HG03025 (cell line): Measurements from ENCODE around the gene SERINC1.
"Not testable (repeated sequence)": the region's sequence is repeated elsewhere in the genome, so short reads cannot be mapped to it uniquely, and the experiment has no call there.

Experiments
- ATAC-seq: cut with Tn5 transposase; IDR thresholded peaks from one replicate; pipeline ENCODE4 v1.9.1; 2021; ENCODE audit warnings: mild to moderate bottlenecking, moderate library complexity; ENCODE audit not compliant: unreplicated experiment, low FRiP score

The SERINC1 gene

GRCh38 chr6:122471107-122472021 is at the start of gene SERINC1:
TSS of gene SERINC1 (minus strand) at chr6:122471807. CDS start at chr6:122471737, 70 bp downstream.
- peak; percentile 100 for ATAC-seq

- no peak for ATAC-seq
Measured at GRCh38 chr6:122511193-122511924, 39.8 kb upstream of the SERINC1 start.

GRCh38 chr6:122505170-122505569 is 33.6 kb upstream of the SERINC1 start:
- ATAC-seq = not testable (repeated sequence)

- ATAC-seq = no peak
Measured at GRCh38 chr6:122501475-122501874, 29.9 kb upstream of the SERINC1 start.

GRCh38 chr6:122495612-122496011 is 24.0 kb upstream of the SERINC1 start:
- no peak for ATAC-seq

- no peak for ATAC-seq
Measured at GRCh38 chr6:122494665-122495272, 23.2 kb upstream of the SERINC1 start.

GRCh38 chr6:122491919-122492555 is 20.4 kb upstream of the SERINC1 start:
- ATAC-seq = peak; percentile 99

- ATAC-seq = no peak
Measured at GRCh38 chr6:122490607-122491006, 19.0 kb upstream of the SERINC1 start.

- ATAC-seq = no peak
Measured at GRCh38 chr6:122484760-122485159, 13.2 kb upstream of the SERINC1 start.

- no peak for ATAC-seq
Measured at GRCh38 chr6:122482750-122483080, 11.1 kb upstream of the SERINC1 start.

GRCh38 chr6:122476131-122476530 is 4.5 kb upstream of the SERINC1 start:
- ATAC-seq = no peak

GRCh38 chr6:122472022-122472340 is 374 bp upstream of the SERINC1 start:
- peak; percentile 56 for ATAC-seq

GRCh38 chr6:122461885-122462284 is 9.7 kb downstream of the SERINC1 start:
- no peak for ATAC-seq

- not testable (repeated sequence) for ATAC-seq
Measured at GRCh38 chr6:122459865-122460416, 11.7 kb downstream of the SERINC1 start.

GRCh38 chr6:122459240-122459639 is 12.4 kb downstream of the SERINC1 start:
- no peak for ATAC-seq

- no peak for ATAC-seq
Measured at GRCh38 chr6:122458087-122458486, 13.5 kb downstream of the SERINC1 start.

GRCh38 chr6:122455116-122455515 is 16.5 kb downstream of the SERINC1 start:
- ATAC-seq = not testable (repeated sequence)

- ATAC-seq = no peak
Measured at GRCh38 chr6:122454673-122455072, 16.9 kb downstream of the SERINC1 start.

- no peak for ATAC-seq
Measured at GRCh38 chr6:122452509-122452908, 19.1 kb downstream of the SERINC1 start.

- ATAC-seq = no peak
Measured at GRCh38 chr6:122449069-122449468, 22.5 kb downstream of the SERINC1 start.

GRCh38 chr6:122445274-122445673 is 26.3 kb downstream of the SERINC1 start:
- ATAC-seq = no peak
